OCI-LY3 (cell line): Measurements from ENCODE around the gene SNCB.

Experiments used
- EZH2phosphoT487 ChIP-seq: fragments of 200-600 bp; shearing (Covaris generic); IDR thresholded peaks from 2 replicates; pipeline ENCODE4 v1.6.1; 2018; ENCODE audit warnings: antibody characterized with exemption, mixed run types, low read depth
- TF ChIP-seq, protein P1 (sequence below): fragments of 200-600, 300-600 bp; sonication (generic); IDR thresholded peaks from 2 replicates; pipeline ENCODE4 v1.5.1; 2014; ENCODE audit warnings: antibody characterized with exemption, low read length, low read depth

GRCh38 chr5:176675676-176676360 is 45.5 kb upstream of the SNCB start:
- TF ChIP-seq, protein P1, sequence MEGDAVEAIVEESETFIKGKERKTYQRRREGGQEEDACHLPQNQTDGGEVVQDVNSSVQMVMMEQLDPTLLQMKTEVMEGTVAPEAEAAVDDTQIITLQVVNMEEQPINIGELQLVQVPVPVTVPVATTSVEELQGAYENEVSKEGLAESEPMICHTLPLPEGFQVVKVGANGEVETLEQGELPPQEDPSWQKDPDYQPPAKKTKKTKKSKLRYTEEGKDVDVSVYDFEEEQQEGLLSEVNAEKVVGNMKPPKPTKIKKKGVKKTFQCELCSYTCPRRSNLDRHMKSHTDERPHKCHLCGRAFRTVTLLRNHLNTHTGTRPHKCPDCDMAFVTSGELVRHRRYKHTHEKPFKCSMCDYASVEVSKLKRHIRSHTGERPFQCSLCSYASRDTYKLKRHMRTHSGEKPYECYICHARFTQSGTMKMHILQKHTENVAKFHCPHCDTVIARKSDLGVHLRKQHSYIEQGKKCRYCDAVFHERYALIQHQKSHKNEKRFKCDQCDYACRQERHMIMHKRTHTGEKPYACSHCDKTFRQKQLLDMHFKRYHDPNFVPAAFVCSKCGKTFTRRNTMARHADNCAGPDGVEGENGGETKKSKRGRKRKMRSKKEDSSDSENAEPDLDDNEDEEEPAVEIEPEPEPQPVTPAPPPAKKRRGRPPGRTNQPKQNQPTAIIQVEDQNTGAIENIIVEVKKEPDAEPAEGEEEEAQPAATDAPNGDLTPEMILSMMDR = no peak
- no peak for TF ChIP-seq EZH2phosphoT487
